NAMALWA (cell line): ENCODE data around the gene LUM.

ENCODE experiments used
- DNase-seq: peaks from one replicate; pipeline ENCODE4 v3.0.0-alpha.2; 2015; ENCODE audit warnings: low spot score

Gene LUM

DNA sequence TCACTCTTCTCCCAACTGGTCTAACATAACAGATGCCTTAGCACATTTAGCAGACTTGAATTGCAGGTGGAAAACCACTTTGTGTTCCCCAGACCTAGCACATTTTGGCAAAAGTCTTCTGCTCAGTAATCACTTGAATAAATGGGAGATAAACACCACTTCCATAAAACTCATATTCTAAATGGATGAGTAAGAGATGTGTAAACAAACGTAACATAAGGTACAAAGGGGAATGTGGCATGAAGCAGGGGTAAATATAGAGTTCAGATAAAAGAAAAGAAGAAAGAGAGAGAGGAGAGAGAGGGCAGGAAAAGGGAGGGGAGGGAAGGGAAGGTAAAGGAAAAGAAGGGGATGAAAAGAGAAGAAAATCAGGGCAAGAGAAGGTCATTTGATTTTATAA lies 36.4 kb downstream of the LUM start:
- no peak for DNase-seq

- no peak for DNase-seq
These were observed 37.1 kb downstream of the LUM start for GRCh38 chr12:91074154-91074709.

- DNase-seq = no peak
These were observed 37.9 kb downstream of the LUM start for GRCh38 chr12:91073426-91073825.

- no peak for DNase-seq
These were observed 38.4 kb downstream of the LUM start for GRCh38 chr12:91072931-91073330.

DNA sequence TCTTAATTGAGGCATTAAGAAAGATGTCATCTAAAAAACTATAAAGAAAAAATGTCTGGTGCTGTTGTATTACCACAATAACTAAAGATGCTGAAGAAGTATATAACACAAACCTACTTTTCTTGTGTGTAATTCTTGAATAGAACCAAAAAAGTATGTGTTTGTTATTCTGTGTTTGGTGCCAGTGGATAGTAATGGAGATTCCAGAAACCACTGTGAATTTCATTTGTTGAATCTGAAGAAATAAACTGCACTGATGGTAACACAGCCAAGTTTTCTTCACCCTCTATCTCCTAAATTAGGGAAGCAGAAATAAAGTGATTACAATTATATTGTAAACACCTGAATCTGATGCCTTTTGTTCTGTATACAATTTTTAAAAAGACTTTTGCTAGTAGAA lies 40.4 kb downstream of the LUM start:
- no peak for DNase-seq

DNA sequence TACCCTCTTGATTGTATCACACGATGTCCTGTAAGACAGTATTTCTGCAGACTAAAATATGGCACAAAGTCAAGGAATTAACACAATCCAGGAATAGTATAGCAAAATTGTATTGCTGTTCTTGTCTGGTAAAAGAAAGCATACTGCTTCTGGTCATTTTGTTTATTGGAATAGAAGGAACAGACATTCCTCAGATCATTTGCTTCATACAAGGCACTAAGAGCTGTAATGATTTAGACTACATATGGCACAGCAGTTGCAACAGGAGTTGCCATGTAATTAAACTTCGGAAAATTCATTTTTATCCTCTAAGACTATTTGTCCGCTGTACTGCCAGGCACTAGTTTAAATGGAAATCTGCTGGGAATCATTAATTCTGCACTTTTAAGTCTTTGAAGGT lies 45.9 kb downstream of the LUM start:
- DNase-seq = no peak

GRCh38 chr12:91064640-91065039 lies 46.7 kb downstream of the LUM start:
- no peak for DNase-seq

GRCh38 chr12:91061091-91061490 lies 50.2 kb downstream of the LUM start:
- DNase-seq = no peak

DNA sequence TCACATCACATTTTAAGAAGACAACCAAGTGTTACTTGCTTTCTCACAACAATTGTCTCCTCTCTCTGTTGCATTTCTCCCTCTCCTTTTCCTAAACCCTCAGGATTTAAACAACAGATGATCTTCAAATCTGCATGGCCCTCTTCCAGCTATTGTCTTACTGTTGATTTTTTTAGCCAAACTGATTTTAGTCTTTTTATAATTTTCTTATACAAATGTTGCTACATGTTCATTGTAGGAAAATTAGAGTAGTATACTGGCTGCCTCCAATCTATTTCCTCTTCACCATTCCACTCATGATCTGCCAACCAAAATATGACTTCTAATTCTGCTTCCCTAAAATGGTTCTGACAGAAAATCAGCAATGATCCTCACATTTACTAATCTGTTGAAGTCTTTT lies 52.1 kb downstream of the LUM start:
- DNase-seq = no peak

GRCh38 chr12:91058786-91059185 lies 52.5 kb downstream of the LUM start:
- DNase-seq = no peak

- no peak for DNase-seq
These were observed 53.7 kb downstream of the LUM start, which contains the start of gene KERA for GRCh38 chr12:91057368-91058165. KERA (minus strand) TSS chr12:91058024; CDS start chr12:91056281, 1,743 bp downstream.

DNA sequence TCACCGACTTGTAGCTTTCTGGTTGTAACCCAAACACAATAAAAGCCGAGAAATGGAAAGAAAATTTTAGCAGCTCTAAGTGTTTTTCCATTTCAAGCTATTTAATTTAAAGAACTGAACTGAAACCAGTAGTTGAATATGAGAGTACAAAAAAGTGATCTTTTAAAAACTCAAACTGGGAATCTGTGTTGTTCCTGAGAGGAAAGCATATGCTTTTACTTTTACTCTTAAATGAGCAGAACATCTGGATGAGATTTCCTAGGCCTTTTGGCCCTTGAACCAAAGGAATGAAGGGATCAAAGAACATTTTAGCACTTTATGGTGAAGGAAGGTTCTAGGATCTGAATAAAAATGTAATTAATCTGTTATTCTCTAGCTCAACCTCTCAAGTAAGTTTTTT lies 54.8 kb downstream of the LUM start:
- DNase-seq = no peak

DNA sequence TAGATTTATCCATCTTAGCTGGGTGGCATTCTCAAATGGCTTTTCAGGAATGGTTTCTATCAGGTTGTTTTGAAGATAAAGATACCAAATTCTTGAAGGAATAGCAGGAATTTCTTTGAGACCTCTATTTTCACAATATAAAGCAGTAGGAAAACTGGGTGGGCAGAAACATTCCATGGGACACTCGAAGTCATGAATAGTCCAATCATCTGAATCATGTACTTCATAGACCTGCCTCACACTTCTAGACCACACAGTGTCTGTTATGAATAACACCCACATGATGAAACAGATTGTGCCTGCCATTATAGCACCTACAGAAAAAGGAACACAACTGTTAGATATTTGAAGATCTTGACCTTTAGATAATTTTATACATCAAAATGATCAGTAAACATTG lies 55.3 kb downstream of the LUM start:
- DNase-seq = no peak

- DNase-seq = no peak
These were observed 57.2 kb downstream of the LUM start for GRCh38 chr12:91053951-91054715.
